Loucy (cell line): ENCODE measurements around the gene SVOPL.

Experiments used
- H2AFZ ChIP-seq: fragments of 200-600 bp; sonication (generic); 2 replicates; pipeline ENCODE4 v1.6.0; 2016; ENCODE audit warnings: antibody characterized with exemption, mild to moderate bottlenecking, low read length, moderate library complexity
- H3F3A ChIP-seq: fragments of 200-600 bp; 2 replicates; pipeline ENCODE4 v1.6.0; 2016; ENCODE audit warnings: antibody characterized with exemption, low read depth, mild to moderate bottlenecking
- H3K27me3 ChIP-seq: fragments of 200-600 bp; sonication (generic); 2 replicates; pipeline ENCODE4 v1.6.1; 2014; ENCODE audit warnings: low read length, mild to moderate bottlenecking; ENCODE audit not compliant: insufficient read depth, poor library complexity, severe bottlenecking
- H3K36me3 ChIP-seq: fragments of 200-600 bp; sonication (generic); 2 replicates; pipeline ENCODE4 v1.6.1; 2016; ENCODE audit warnings: low read length; ENCODE audit not compliant: insufficient read depth
- H3K4me1 ChIP-seq: fragments of 200-600 bp; sonication (generic); 2 replicates; pipeline ENCODE4 v1.5.1; 2014; ENCODE audit warnings: low read length, mild to moderate bottlenecking; ENCODE audit not compliant: insufficient read depth, poor library complexity, severe bottlenecking
- H3K4me2 ChIP-seq: fragments of 200-600 bp; sonication (generic); 2 replicates; pipeline ENCODE4 v1.6.0; 2014; ENCODE audit warnings: antibody characterized with exemption, low read length, low read depth, mild to moderate bottlenecking; ENCODE audit not compliant: poor library complexity, severe bottlenecking
- H3K4me3 ChIP-seq: fragments of 200-600 bp; sonication (generic); 2 replicates; pipeline ENCODE4 v1.5.1; 2014; ENCODE audit warnings: low read length, mild to moderate bottlenecking, mixed read lengths; ENCODE audit not compliant: poor library complexity, severe bottlenecking
- H3K79me2 ChIP-seq: fragments of 200-600 bp; sonication (generic); 2 replicates; pipeline ENCODE4 v1.6.1; 2014; ENCODE audit warnings: low read length; ENCODE audit not compliant: insufficient read depth
- H3K9ac ChIP-seq: fragments of 200-600 bp; sonication (generic); 2 replicates; pipeline ENCODE4 v1.6.0; 2014; ENCODE audit warnings: mild to moderate bottlenecking, low read depth, low read length, moderate library complexity; ENCODE audit not compliant: poor library complexity, severe bottlenecking
- H3K9me2 ChIP-seq: fragments of 200-600 bp; sonication (generic); replicated peaks from 2 replicates; pipeline ENCODE4 v1.6.1; 2016; ENCODE audit warnings: low read depth, low read length, mixed read lengths
- H3K9me3 ChIP-seq: fragments of 200-600 bp; sonication (generic); 2 replicates; pipeline ENCODE4 v1.6.1; 2014; ENCODE audit warnings: mild to moderate bottlenecking, antibody characterized with exemption, low read length, low read depth; ENCODE audit not compliant: insufficient read depth
- H4K20me1 ChIP-seq: fragments of 200-600 bp; sonication (generic); 2 replicates; pipeline ENCODE4 v1.6.0; 2014; ENCODE audit warnings: antibody characterized with exemption, low read length, mild to moderate bottlenecking; ENCODE audit not compliant: insufficient read depth, poor library complexity, severe bottlenecking
- CTCF ChIP-seq: fragments of 200-600 bp; sonication (generic); conservative IDR thresholded peaks from 2 replicates; pipeline ENCODE4 v1.5.1; 2014; ENCODE audit warnings: mild to moderate bottlenecking, antibody characterized with exemption, low read length
- EZH2phosphoT487 ChIP-seq: fragments of 200-600 bp; IDR thresholded peaks from 2 replicates; pipeline ENCODE4 v1.6.1; 2018; ENCODE audit warnings: antibody characterized with exemption, mild to moderate bottlenecking, moderate library complexity, borderline replicate concordance

SVOPL gene

GRCh38 chr7:138565451-138566114 is 135.6 kb downstream of the SVOPL start:
- no peaks in the 10 kb centered on the region for H3K9me2 ChIP-seq
- no peaks in the 10 kb centered on the region for H3K4me1 ChIP-seq
- H4K20me1 ChIP-seq, result no peaks in the 10 kb centered on the region
- H3K4me2 ChIP-seq, result no peak overlapping the region
- no peaks in the 10 kb centered on the region for H3K79me2 ChIP-seq
- H3K4me3 ChIP-seq, result no peak overlapping the region
- no peaks in the 10 kb centered on the region for H3K27me3 ChIP-seq
- peaks cover 29% of the 10 kb centered on the region; the same call in 1 of the 2 replicates for H3K9me3 ChIP-seq
- H3K9ac ChIP-seq, result no peak overlapping the region
- H3K36me3 ChIP-seq, result peaks cover 94% of the 10 kb centered on the region
- H2AFZ ChIP-seq, result no peak overlapping the region
- H3F3A ChIP-seq, result no peaks in the 10 kb centered on the region
- no peak for TF ChIP-seq EZH2phosphoT487
- TF ChIP-seq CTCF, result no peak

- Histone ChIP-seq H2AFZ (no peak overlapping the region), H3K79me2 (no peaks in the 10 kb centered on the region), H3K9me2 (no peaks in the 10 kb centered on the region), H4K20me1 (no peaks in the 10 kb centered on the region), H3K4me2 (no peak overlapping the region), H3F3A (no peaks in the 10 kb centered on the region), H3K36me3 (peaks cover 94% of the 10 kb centered on the region), H3K9ac (no peak overlapping the region), H3K9me3 (peaks cover 29% of the 10 kb centered on the region; the same call in 1 of the 2 replicates), H3K4me3 (no peak overlapping the region), H3K27me3 (no peaks in the 10 kb centered on the region), H3K4me1 (no peaks in the 10 kb centered on the region)
- TF ChIP-seq CTCF, result no peak
- TF ChIP-seq EZH2phosphoT487, result no peak
These were observed 136.1 kb downstream of the SVOPL start for GRCh38 chr7:138565071-138565450.

- H3K4me3 ChIP-seq, result no peak overlapping the region
- H3K4me2 ChIP-seq, result no peak overlapping the region
- peaks cover 29% of the 10 kb centered on the region; the same call in 1 of the 2 replicates for H3K9me3 ChIP-seq
- H3K27me3 ChIP-seq, result no peaks in the 10 kb centered on the region
- peaks cover 94% of the 10 kb centered on the region for H3K36me3 ChIP-seq
- no peaks in the 10 kb centered on the region for H3F3A ChIP-seq
- no peak overlapping the region for H2AFZ ChIP-seq
- H3K4me1 ChIP-seq, result no peaks in the 10 kb centered on the region
- TF ChIP-seq CTCF, result no peak
- no peak for TF ChIP-seq EZH2phosphoT487
- no peaks in the 10 kb centered on the region for H3K9me2 ChIP-seq
- H3K9ac ChIP-seq, result no peak overlapping the region
- H3K79me2 ChIP-seq, result no peaks in the 10 kb centered on the region
- no peaks in the 10 kb centered on the region for H4K20me1 ChIP-seq
These were observed 136.8 kb downstream of the SVOPL start for GRCh38 chr7:138564365-138564764.
